ENCODE data around the gene HOOK1.

- no peak for TF ChIP-seq CTCF (IDR thresholded peaks at IDR 0.05; ENCODE audit: low read depth, low read length, poor library complexity, severe bottlenecking)
- no peak for TF ChIP-seq EZH2phosphoT487 (IDR thresholded peaks at IDR 0.05; ENCODE audit: borderline replicate concordance, low read length)
These were observed 47.6 kb upstream of the HOOK1 start for GRCh38 chr1:59767119-59767518.
